A172 (cell line): ENCODE results near the gene SF3A1. TPM values are rescaled to one million over a fixed set of nuclear protein-coding genes. Genes with fewer than 3 reads are reported as not detected.
A peak's percentile ranks its signal among the peaks of the same experiment; 100 is the strongest.
"Not testable (repeated sequence)": the region's sequence is repeated elsewhere in the genome, so short reads cannot be mapped to it uniquely, and the experiment has no call there.

Experiments used
- DNase-seq: peaks from one replicate; pipeline ENCODE4 v3.0.0-alpha.2; 2015; ENCODE audit warnings: low spot score
- total RNA-seq: library from RNA; depleted of rRNA; stranded (reverse); fragments of >200 nt; shearing (Covaris generic); gene quantifications from 2 replicates; pipeline ENCODE4 v1.2.3, GENCODE V29; 2014; rRNA removed

SF3A1 gene
- total RNA-seq = 25.1 and 39.8 TPM in 2 replicates

DNA sequence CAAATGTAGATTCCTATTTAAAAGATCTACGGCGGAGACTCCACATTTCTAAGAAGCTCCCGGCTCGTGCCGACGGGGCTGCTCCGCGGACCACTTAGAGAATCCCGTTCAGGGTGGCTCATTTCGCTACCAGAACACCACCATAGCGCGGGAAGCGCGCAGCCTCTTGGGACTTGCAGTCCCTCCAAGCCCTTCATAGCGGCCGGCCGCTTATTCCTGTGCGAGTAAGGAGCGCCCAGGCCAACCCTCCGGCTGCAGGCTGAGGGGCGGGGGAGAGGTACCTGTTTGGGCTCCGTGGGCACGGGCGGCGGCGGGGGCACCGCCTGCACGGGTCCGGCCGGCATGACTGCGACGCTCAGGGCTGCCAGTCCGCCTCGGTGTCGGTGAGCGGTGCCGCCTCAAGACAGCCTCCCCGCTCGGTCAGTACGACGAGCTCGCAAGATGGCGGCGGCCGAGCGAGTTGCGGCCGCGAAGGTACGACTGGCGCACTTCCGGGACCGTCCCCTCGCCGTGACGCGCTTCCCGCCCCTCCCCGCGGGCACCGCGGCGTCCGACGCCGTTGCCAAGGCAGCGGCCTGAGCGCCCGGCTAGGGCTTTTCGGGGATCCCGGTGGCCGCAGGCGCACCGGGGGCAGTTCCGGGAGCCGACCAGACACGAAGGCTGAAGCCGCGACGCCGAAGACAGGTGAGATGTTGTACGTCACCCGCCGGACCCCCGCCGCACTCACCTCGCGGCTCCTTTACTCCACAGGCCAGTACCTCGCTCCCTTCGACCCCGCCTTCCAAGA is at the start of gene SF3A1, which contains the start of gene CCDC157:
Gene SF3A1, minus strand, starts transcription at position 446 of the 787 bp plus-strand sequence. Its CDS starts 102 bp downstream, at position 344.
Gene CCDC157, plus strand, starts transcription at position 559 of the 787 bp plus-strand sequence. CDS start 8,994 bp downstream, outside the sequence.
- peak; percentile 72 for DNase-seq

- no peak for DNase-seq
Observed at GRCh38 chr22:30406400-30406799, 49.7 kb upstream of the SF3A1 start.

GRCh38 chr22:30405731-30406130 is 49.0 kb upstream of the SF3A1 start:
- DNase-seq = no peak

GRCh38 chr22:30404307-30404706 is 47.6 kb upstream of the SF3A1 start:
- no peak for DNase-seq

GRCh38 chr22:30402766-30403104 is 46.0 kb upstream of the SF3A1 start:
- DNase-seq = not testable (repeated sequence)

- no peak for DNase-seq
Observed at GRCh38 chr22:30402028-30402765, 45.5 kb upstream of the SF3A1 start.

GRCh38 chr22:30401024-30401423 is 44.3 kb upstream of the SF3A1 start:
- DNase-seq = not testable (repeated sequence)

GRCh38 chr22:30400159-30400558 is 43.5 kb upstream of the SF3A1 start:
- DNase-seq = no peak

DNA sequence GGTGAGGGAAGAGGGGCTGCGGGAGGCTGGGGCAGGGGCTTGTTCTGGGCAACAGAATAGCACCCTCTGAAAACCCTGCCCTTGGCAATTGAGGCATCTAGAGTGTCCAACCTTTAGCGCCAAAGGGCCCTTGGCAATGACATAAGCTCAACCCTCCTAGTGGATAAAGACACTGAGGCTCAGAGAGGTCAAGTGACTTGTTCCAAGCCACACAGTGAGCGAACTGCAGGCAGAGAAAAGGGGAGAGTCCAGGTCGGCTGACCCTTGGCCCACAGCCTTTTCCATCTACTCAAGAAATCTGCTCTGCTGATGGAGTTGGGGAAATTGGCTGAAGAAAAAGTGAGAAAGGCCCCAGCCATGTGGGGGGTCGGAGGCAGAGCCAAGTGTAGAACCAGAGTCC is 43.0 kb upstream of the SF3A1 start:
- no peak for DNase-seq

DNA sequence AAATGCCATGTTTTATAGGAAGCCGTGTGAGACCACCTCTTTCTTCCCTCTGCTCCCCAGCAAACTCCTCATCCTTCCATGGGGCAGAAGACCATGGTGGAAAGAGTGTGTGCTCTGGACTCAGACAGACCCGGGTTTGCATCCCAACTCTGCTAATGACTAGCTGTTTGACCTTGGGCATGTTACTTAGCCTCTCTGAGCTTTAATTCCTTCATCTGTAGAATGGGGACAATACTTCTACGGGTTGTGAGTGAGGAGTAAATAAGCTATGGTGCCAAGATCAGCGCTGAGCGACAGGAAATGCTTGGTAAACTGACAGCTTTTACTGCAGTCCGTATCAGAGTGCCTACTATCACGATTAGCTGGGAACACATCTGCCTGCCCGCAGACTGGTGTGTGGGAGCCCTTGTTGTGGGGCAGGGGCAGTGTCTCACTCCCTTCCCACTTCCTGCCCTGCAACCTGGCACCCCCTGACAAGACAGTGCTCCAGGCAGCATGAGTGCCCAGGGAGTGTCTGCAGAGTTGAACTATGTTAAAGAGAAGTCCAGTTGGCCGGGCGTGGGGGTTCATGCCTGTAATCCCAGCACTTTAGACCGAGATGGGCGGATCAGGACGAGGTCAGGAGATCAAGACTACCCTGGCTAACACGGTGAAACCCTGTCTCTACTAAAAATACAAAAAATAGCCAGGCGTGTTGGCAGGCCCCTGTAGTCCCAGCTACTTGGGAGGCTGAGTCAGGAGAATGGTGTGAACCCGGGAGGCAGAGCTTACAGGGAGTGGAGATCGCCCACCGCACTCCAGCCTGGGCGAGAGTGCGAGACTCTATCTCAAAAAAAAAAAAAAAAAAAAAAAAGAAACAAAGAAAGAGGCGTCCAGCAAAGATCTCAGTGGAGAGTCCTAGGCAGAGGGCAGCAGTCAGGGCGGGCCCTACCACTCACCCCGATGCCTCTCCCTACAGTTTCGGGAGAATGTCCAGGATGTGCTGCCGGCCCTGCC is 42.3 kb upstream of the SF3A1 start:
- no peak for DNase-seq

GRCh38 chr22:30397656-30398635 is 41.3 kb upstream of the SF3A1 start:
- no peak for DNase-seq

GRCh38 chr22:30396871-30397655 is 40.4 kb upstream of the SF3A1 start, which contains the start of gene SEC14L2:
Gene SEC14L2, plus strand, starts transcription at chr22:30397018. Its CDS starts 99 bp downstream, at chr22:30397117.
- no peak for DNase-seq

DNA sequence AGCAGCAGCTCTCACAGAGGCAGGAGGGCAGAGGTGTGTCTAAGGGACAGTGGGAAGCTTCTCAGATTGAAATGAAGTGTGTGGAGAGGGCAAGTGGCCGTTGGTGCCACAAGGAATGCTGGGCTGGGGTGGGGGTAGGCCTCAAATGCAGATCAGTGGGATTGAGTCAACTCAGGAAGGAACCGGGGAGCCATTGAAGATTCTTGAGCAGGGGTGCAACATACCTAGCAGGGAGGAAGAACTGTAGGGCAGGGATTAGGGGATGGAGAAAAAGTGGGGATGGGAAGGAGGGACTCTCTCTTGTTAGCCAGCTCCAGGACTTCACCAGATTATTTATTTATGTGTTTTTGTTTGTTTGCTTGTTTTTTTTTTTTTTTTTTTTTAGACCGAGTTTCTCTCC is 37.2 kb upstream of the SF3A1 start:
- DNase-seq = no peak

DNA sequence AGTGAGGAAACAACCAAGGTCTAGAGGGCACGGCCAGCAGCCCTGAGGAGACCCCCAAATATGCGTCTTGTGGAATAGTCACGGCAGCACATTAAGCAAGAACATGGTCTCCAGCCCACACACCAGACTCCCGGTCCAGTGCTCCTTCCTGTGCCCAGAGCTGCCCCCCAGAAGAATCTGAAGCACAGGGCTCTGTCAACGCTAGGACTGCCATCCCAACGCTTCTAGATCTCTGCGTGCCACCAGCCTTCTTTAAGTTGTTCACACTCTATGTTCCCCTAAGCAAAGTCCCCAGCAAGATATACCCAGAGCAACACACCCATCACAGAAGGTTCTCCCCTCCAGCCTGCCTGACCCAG is 36.6 kb upstream of the SF3A1 start:
- DNase-seq = no peak

DNA sequence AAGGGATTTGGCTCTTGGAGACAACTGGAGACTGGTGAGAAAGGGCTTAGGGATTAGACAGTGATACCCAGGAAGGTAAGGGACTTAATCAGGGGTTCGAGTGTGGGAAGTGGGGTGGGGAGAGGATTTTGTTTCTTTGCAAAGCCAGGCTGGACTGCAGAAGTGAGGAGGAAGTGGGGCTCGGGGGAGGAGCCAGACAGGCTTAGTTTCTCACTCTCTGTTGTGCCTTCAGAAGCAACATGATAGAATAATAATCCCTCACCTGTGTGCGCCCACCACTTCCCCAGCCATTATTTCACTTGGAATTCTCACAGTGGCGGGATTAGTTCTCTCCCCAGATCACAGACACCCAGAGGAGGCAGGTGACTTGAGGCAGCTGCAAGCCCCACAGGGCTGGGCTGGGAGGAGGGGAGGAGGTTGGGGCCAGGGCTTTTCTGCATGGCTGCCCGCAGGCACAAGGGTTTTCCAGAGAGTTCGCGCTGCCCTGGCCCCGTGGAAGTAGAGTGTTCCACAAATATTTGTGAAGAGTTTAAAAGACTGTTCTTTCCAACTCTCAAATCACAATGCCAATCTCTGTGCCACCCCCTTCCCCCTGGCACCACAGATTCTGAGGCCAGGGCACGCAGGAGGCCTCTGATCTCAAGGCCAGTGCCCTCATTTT is 36.1 kb upstream of the SF3A1 start:
- DNase-seq = no peak

GRCh38 chr22:30390974-30391691 is 34.4 kb upstream of the SF3A1 start:
- peak; percentile 57 for DNase-seq

- peak; percentile 34 for DNase-seq
Observed at GRCh38 chr22:30386960-30387827, 30.5 kb upstream of the SF3A1 start, which contains the start of gene RNF215. Gene RNF215, minus strand, starts transcription at chr22:30387411. Its CDS starts 98 bp downstream, at chr22:30387313.
